ENCODE data around the gene PPP2R2C. TPM values are rescaled to one million over a fixed set of nuclear protein-coding genes. Genes with fewer than 3 reads are reported as not detected.

PPP2R2C gene
- total RNA-seq, 1 experiment from 2014 or later = 8.1 TPM

- no peak overlapping the region for H3T11ph ChIP-seq (ENCODE audit: low read length)
- H3K4me1 Mint-ChIP-seq = peaks cover 10 to 41% of the 10 kb centered on the region in 2 experiments
- no peaks in the 10 kb centered on the region for H3K4me1 ChIP-seq (ENCODE audit: insufficient read depth, low read length)
- no peak overlapping the region for H4K91ac ChIP-seq (ENCODE audit: insufficient read length, low read depth, low read length)
- H3K14ac ChIP-seq (ENCODE audit: insufficient read depth, low read length) = no peak overlapping the region
- WGBS (ENCODE audit: extremely low coverage, insufficient read length, low lambda C conversion rate) = no CpG with 5 or more reads among the region's 10 CpGs
- H2BK12ac ChIP-seq (ENCODE audit: insufficient read length, low read depth, low read length) = no peak overlapping the region
- H2BK5ac ChIP-seq (ENCODE audit: insufficient read length, low read length) = no peak overlapping the region
- H2BK120ac ChIP-seq (ENCODE audit: low read depth, low read length, poor library complexity, severe bottlenecking) = no peak overlapping the region
- no peak overlapping the region for H2AFZ ChIP-seq (ENCODE audit: low read length)
- H3K4me2 ChIP-seq (ENCODE audit: insufficient read depth, insufficient read length, low read length) = no peak overlapping the region
- H3K36me3 Mint-ChIP-seq (ENCODE audit: insufficient read depth in 1 of 3, low read depth in 3 of 3) = no peaks in the 10 kb centered on the region
- H3K23me2 ChIP-seq (ENCODE audit: insufficient read length, low read depth, low read length, poor library complexity, severe bottlenecking) = no peaks in the 10 kb centered on the region
- no peak overlapping the region for H4K8ac ChIP-seq (replicated peaks; ENCODE audit: insufficient read length, low read depth, low read length)
- H3K27me3 ChIP-seq (ENCODE audit: insufficient read depth, low read length) = no peaks in the 10 kb centered on the region
- H2AK5ac ChIP-seq (ENCODE audit: insufficient read length, low read length) = no peak overlapping the region
- DNase-seq = no peak
- no peak overlapping the region for H3K4me3 Mint-ChIP-seq
- no peak for TF ChIP-seq CTCF (conservative IDR thresholded peaks at IDR 0.05)
- H4K5ac ChIP-seq (ENCODE audit: insufficient read length, low read depth, low read length) = no peak overlapping the region
- H3K4ac ChIP-seq (ENCODE audit: low read depth, low read length) = no peak overlapping the region
- H3K56ac ChIP-seq (ENCODE audit: insufficient read length, low read depth, low read length) = no peak overlapping the region
- no peak overlapping the region; a peak in 1 of 7 replicates for H3K27ac Mint-ChIP-seq
- no peaks in the 10 kb centered on the region for H3K9me3 ChIP-seq (ENCODE audit: control insufficient read depth, low read depth, low read length)
- H4K20me1 ChIP-seq (ENCODE audit: control insufficient read depth, insufficient read depth, insufficient read length) = no peaks in the 10 kb centered on the region
- no peaks in the 10 kb centered on the region for H3K79me1 ChIP-seq (ENCODE audit: insufficient read depth, low read depth, low read length, poor library complexity, severe bottlenecking)
- no peak overlapping the region for H3K27ac ChIP-seq (ENCODE audit: insufficient read length, low read depth, low read length)
- H3K9me3 Mint-ChIP-seq = no peaks in the 10 kb centered on the region
- no peak overlapping the region for H3K9ac ChIP-seq (ENCODE audit: extremely low read depth, insufficient read length, low read length)
- no peak overlapping the region for H2BK15ac ChIP-seq (ENCODE audit: low read depth, low read length)
- no peaks in the 10 kb centered on the region for H3K79me2 ChIP-seq (ENCODE audit: insufficient read depth, low read length)
- H3K18ac ChIP-seq (ENCODE audit: insufficient read length, low read depth, low read length) = no peak overlapping the region
- H3K27me3 Mint-ChIP-seq (ENCODE audit: low read depth) = no peaks in the 10 kb centered on the region
- no peak overlapping the region for H3K23ac ChIP-seq (ENCODE audit: insufficient read length, low read depth, low read length)
- H2BK20ac ChIP-seq (ENCODE audit: low read depth, low read length, poor library complexity, severe bottlenecking) = no peak overlapping the region
Observed at GRCh38 chr4:6383009-6383404, 89.4 kb downstream of the PPP2R2C start.

All from H9 (cell line).